Measurements from ENCODE around the gene GOLGA6L26.
"Not testable (repeated sequence)": the region's sequence is repeated elsewhere in the genome, so short reads cannot be mapped to it uniquely, and the experiment has no call there.

- TF ChIP-seq CTCF, POLR2A (IDR thresholded peaks at IDR 0.05): not testable (repeated sequence)
These were observed 45.0 kb upstream of the GOLGA6L26 start for GRCh38 chr15:23378946-23379345.

Data from Peyer's patch (tissue), 4 donors.